Measurements from ENCODE around the gene NAA10. TPM values are rescaled to one million over a fixed set of nuclear protein-coding genes. Genes with fewer than 3 reads are reported as not detected.

The NAA10 gene
- total RNA-seq, 1 experiment from 2014 or later, result 246 TPM

- in situ Hi-C loops (cut with HindIII; ENCODE audit: low pct_unique_long_range_greater_than_20kb, low sequenced_read_pairs), result no loop called here
- Histone ChIP-seq H3K27ac (ENCODE audit: low read length) (no peak overlapping the region), H3K9me3 (ENCODE audit: control insufficient read depth, insufficient read depth, low read depth, low read length) (no peaks in the 10 kb centered on the region), H3K4me3 (ENCODE audit: low read depth in 2 of 2, low read length in 2 of 2) (no peak overlapping the region), H3K27me3 (ENCODE audit: control insufficient read depth, insufficient read depth, low read length) (no peaks in the 10 kb centered on the region), H3K4me1 (ENCODE audit: control insufficient read depth, insufficient read depth, low read length) (peaks cover 7% of the 10 kb centered on the region), H3K36me3 (ENCODE audit: control insufficient read depth, insufficient read depth, low read length) (no peaks in the 10 kb centered on the region)
- BruUV-seq (replicated peaks), result no TSS peak
- ATAC-seq, result no peak
- ChIA-PET CTCF (no interaction called here), POLR2A (no interaction called here)
- DNase-seq (ENCODE audit: low read depth, low spot score), result no peak
- TF ChIP-seq REST (IDR thresholded peaks at IDR 0.05; ENCODE audit: insufficient read depth in 1 of 2, low read depth in 2 of 2, low read length in 1 of 2), result no peak
- no peak for TF ChIP-seq POLR2AphosphoS5 (IDR thresholded peaks at IDR 0.05; ENCODE audit: low read depth, low read length)
- TF ChIP-seq CTCF (IDR thresholded peaks at IDR 0.05), result no peak
- TF ChIP-seq TCF7L2 (IDR thresholded peaks at IDR 0.05; ENCODE audit: low read depth, low read length), result no peak
- no peak for TF ChIP-seq SIN3A (IDR thresholded peaks at IDR 0.05; ENCODE audit: borderline replicate concordance, insufficient read depth, low read depth, low read length)
- intact Hi-C loops (cut with micrococcal nuclease; ENCODE audit: unreplicated experiment), result no loop called here
Measured at GRCh38 chrX:153939573-153939972, 4.7 kb upstream of the NAA10 start.

GRCh38 chrX:153938226-153938786 lies 3.5 kb upstream of the NAA10 start:
- no peak for DNase-seq (ENCODE audit: low read depth, low spot score)
- H3K27me3 ChIP-seq (ENCODE audit: control insufficient read depth, insufficient read depth, low read length), result no peaks in the 10 kb centered on the region
- no TSS peak for BruUV-seq (replicated peaks)
- no peaks in the 10 kb centered on the region for H3K36me3 ChIP-seq (ENCODE audit: control insufficient read depth, insufficient read depth, low read length)
- TF ChIP-seq CTCF (IDR thresholded peaks at IDR 0.05), result no peak
- TF ChIP-seq SIN3A (IDR thresholded peaks at IDR 0.05; ENCODE audit: borderline replicate concordance, insufficient read depth, low read depth, low read length), result no peak
- no peak for TF ChIP-seq POLR2AphosphoS5 (IDR thresholded peaks at IDR 0.05; ENCODE audit: low read depth, low read length)
- no peak overlapping the region for H3K27ac ChIP-seq (ENCODE audit: low read length)
- in situ Hi-C loops (cut with HindIII; ENCODE audit: low pct_unique_long_range_greater_than_20kb, low sequenced_read_pairs), result no loop called here
- peaks cover 12% of the 10 kb centered on the region for H3K4me1 ChIP-seq (ENCODE audit: control insufficient read depth, insufficient read depth, low read length)
- no peak for ATAC-seq
- ChIA-PET CTCF (no interaction called here), POLR2A (interaction anchor here (0.7 kb wide), 1 partner anchor 19 kb away, joined by 12 read pairs; no protein-coding TSS in a partner anchor)
- intact Hi-C loops (cut with micrococcal nuclease; ENCODE audit: unreplicated experiment), result no loop called here
- no peak overlapping the region for H3K4me3 ChIP-seq (ENCODE audit: low read depth in 2 of 2, low read length in 2 of 2)
- H3K9me3 ChIP-seq (ENCODE audit: control insufficient read depth, insufficient read depth, low read depth, low read length), result no peaks in the 10 kb centered on the region

Measured in Panc1 (cell line).